GM12801 (cell line): ENCODE data around the gene OR8G1.

Experiments used
- TF ChIP-seq, protein P1 (sequence below): IDR thresholded peaks from one replicate; pipeline ENCODE4 v1.5.1; 2011; ENCODE audit warnings: control low read depth; ENCODE audit not compliant: insufficient read length; ENCODE audit errors: extremely low read depth

The OR8G1 gene

DNA sequence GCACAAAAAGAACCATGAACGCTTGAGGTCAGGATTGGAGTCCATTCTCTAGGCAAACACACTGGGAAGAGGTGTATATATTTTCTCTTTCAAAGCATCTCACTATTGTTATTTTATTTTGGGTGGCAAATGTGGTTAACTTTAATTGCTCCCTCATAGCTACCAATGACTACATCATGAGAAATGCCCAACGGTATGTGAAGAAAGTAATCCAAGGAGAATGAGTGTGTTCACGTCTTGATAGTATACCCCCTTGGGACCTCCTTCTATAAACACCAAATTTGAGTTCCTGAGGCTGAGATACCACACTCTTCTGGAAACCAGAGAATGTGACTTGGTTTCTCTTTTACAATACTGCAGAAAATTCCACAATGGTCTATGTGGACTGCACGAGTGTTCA is 57.0 kb downstream of the OR8G1 start:
- TF ChIP-seq, protein P1, sequence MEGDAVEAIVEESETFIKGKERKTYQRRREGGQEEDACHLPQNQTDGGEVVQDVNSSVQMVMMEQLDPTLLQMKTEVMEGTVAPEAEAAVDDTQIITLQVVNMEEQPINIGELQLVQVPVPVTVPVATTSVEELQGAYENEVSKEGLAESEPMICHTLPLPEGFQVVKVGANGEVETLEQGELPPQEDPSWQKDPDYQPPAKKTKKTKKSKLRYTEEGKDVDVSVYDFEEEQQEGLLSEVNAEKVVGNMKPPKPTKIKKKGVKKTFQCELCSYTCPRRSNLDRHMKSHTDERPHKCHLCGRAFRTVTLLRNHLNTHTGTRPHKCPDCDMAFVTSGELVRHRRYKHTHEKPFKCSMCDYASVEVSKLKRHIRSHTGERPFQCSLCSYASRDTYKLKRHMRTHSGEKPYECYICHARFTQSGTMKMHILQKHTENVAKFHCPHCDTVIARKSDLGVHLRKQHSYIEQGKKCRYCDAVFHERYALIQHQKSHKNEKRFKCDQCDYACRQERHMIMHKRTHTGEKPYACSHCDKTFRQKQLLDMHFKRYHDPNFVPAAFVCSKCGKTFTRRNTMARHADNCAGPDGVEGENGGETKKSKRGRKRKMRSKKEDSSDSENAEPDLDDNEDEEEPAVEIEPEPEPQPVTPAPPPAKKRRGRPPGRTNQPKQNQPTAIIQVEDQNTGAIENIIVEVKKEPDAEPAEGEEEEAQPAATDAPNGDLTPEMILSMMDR, result no peak

DNA sequence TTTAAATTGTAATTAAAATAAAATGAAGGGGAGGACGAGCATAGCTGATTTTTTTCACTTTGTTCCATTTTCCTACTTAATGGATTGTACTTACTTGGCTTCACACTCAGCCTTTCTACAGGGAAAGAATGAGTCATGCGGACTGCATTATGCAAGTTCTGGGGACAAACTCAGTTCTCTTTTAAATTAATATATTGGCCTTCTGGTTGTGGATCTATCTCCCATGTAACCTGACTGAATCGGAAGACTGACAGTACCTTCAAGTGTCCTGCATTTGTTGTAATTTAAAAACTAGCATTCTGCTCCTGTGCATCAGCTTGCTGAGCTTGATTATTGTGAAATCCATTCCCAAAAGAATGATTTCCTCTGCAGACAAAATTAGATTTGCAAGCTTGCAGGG is 60.7 kb downstream of the OR8G1 start:
- TF ChIP-seq, protein P1, result no peak

DNA sequence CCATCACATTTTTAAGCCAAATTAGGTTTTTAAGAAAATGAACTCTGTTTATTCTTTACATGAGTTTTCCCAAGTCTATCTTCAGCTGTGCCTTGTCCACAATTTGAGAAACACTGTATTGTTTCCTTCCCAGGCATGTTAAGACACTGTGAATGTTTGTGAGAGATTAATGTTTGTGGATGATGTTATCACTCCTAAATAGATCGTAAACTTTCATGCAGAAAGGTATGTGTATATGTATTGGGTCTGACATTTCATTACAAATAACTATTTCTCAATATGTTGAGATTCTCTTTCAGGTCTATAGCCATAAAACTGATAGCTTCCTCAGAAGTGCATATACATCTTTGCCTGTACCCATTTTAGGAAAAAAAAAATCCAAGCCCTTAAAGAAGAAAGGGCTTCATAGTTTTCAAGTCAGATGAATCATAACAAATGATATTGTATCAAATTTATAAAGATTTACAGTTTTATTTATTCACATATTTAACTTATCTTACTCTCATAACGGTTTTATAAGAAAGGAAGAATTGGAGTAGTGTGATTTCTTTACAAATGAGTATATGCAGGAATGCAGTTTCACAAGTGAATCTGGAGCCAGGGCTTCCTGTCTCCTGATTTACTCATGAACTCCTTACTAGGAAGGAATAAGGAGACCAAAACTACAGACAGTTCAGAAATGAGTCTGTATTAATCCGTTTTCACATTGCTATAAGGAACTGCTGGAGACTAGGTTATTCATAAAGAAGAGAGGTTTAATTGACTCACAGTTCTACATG is 61.6 kb downstream of the OR8G1 start:
- TF ChIP-seq, protein P1, result no peak
